Astrocyte (in vitro differentiated cells and primary cell): ENCODE data around the gene ARL15. TPM values are rescaled to one million over a fixed set of nuclear protein-coding genes. Genes with fewer than 3 reads are reported as not detected.

Source experiments
- DNase-seq: peaks from one replicate; pipeline ENCODE4 v3.0.0-alpha.2; 2010; ENCODE audit warnings: low read depth
- FAIRE-seq: peaks from 2 replicates; lab custom pipeline; 2011; peaks lifted over from hg19 to GRCh38; lab: Jason Lieb, UNC
- H2AFZ ChIP-seq: 2 replicates; pipeline ENCODE4 v1.6.0; 2012; ENCODE audit warnings: low read depth, low read length, inconsistent platforms
- H3K27ac ChIP-seq: 2 replicates; pipeline ENCODE4 v1.5.1; 2011; ENCODE audit warnings: low read depth, low read length, inconsistent platforms
- H3K27me3 ChIP-seq: 2 replicates; pipeline ENCODE4 v1.6.0; 2011; ENCODE audit warnings: low read length, inconsistent platforms; ENCODE audit not compliant: insufficient read depth
- H3K36me3 ChIP-seq: 2 replicates; pipeline ENCODE4 v1.5.1; 2011; ENCODE audit warnings: low read length, inconsistent platforms; ENCODE audit not compliant: insufficient read depth
- H3K4me1 ChIP-seq: 2 replicates; pipeline ENCODE4 v1.5.1; 2011; ENCODE audit warnings: low read length, inconsistent platforms; ENCODE audit not compliant: insufficient read depth
- H3K4me2 ChIP-seq: 2 replicates; pipeline ENCODE4 v1.6.0; 2012; ENCODE audit warnings: low read length, inconsistent platforms
- H3K4me3 ChIP-seq: 2 replicates; pipeline ENCODE4 v1.5.1; 2011; ENCODE audit warnings: low read depth, mild to moderate bottlenecking, low read length, inconsistent platforms; ENCODE audit not compliant: insufficient read depth
- H3K79me2 ChIP-seq: 2 replicates; pipeline ENCODE4 v1.6.0; 2012; ENCODE audit warnings: mild to moderate bottlenecking, low read length, inconsistent platforms; ENCODE audit not compliant: insufficient read depth
- H3K9ac ChIP-seq: 2 replicates; pipeline ENCODE4 v1.6.0; 2012; ENCODE audit warnings: mild to moderate bottlenecking, low read length, inconsistent platforms
- H3K9me3 ChIP-seq: 2 replicates; pipeline ENCODE4 v1.5.1; 2012; ENCODE audit warnings: low read depth, mild to moderate bottlenecking, low read length, inconsistent platforms; ENCODE audit not compliant: insufficient read depth
- H4K20me1 ChIP-seq: 2 replicates; pipeline ENCODE4 v1.6.0; 2012; ENCODE audit warnings: low read length, inconsistent platforms; ENCODE audit not compliant: insufficient read depth
- H3K27ac Mint-ChIP-seq: one replicate; pipeline ENCODE4 v1.8.0; 2021; ENCODE audit warnings: mild to moderate bottlenecking, mixed read lengths; ENCODE audit not compliant: unreplicated experiment
- H3K27me3 Mint-ChIP-seq: one replicate; pipeline ENCODE4 v1.8.0; 2021; ENCODE audit warnings: low read depth, mixed read lengths; ENCODE audit not compliant: unreplicated experiment
- H3K36me3 Mint-ChIP-seq: one replicate; pipeline ENCODE4 v1.8.0; 2021; ENCODE audit warnings: low read depth, mixed read lengths; ENCODE audit not compliant: unreplicated experiment
- H3K4me1 Mint-ChIP-seq: one replicate; pipeline ENCODE4 v1.8.0; 2021; ENCODE audit warnings: low read depth, mixed read lengths; ENCODE audit not compliant: unreplicated experiment
- H3K4me3 Mint-ChIP-seq: one replicate; pipeline ENCODE4 v1.8.0; 2021; ENCODE audit warnings: mild to moderate bottlenecking, moderate library complexity, mixed read lengths; ENCODE audit not compliant: unreplicated experiment
- H3K9me3 Mint-ChIP-seq: one replicate; pipeline ENCODE4 v1.8.0; 2021; ENCODE audit warnings: mild to moderate bottlenecking, mixed read lengths; ENCODE audit not compliant: unreplicated experiment
- EZH2 ChIP-seq: IDR thresholded peaks from 2 replicates; pipeline ENCODE4 v1.6.1; 2012; ENCODE audit warnings: mild to moderate bottlenecking, low read length, inconsistent platforms; ENCODE audit not compliant: insufficient read depth
- total RNA-seq: library from RNA; stranded (reverse); gene quantifications from 2 replicates; pipeline ENCODE4 v1.2.1, GENCODE V29; 2021
- TF ChIP-seq, protein P1 (sequence below): IDR thresholded peaks from 2 replicates; pipeline ENCODE4 v1.5.1; 2011; ENCODE audit warnings: low read depth, mild to moderate bottlenecking, inconsistent platforms, low read length, moderate library complexity; ENCODE audit not compliant: insufficient read depth

The ARL15 gene
- total RNA-seq, 1 donor from 2014 or later, result 29.1 TPM

DNA sequence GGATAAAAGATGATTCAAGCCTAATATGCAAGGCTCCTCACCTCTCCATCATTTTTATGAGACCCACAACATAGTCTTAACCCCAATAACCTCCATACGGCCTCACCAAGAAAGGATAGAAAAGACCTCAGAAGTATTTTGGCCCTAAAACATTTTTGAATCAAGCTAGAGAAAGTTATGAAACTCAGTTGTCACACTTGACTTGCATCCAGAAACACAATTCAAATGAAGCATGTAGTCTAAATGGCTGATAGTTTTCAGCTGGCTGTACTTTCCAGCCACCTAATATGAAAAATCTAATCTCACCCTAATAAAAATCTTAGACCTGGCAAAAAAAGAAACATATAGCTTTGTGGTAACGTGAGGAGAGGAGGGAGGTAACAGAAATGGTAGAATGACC is 116.1 kb downstream of the ARL15 start:
- TF ChIP-seq, protein P1, sequence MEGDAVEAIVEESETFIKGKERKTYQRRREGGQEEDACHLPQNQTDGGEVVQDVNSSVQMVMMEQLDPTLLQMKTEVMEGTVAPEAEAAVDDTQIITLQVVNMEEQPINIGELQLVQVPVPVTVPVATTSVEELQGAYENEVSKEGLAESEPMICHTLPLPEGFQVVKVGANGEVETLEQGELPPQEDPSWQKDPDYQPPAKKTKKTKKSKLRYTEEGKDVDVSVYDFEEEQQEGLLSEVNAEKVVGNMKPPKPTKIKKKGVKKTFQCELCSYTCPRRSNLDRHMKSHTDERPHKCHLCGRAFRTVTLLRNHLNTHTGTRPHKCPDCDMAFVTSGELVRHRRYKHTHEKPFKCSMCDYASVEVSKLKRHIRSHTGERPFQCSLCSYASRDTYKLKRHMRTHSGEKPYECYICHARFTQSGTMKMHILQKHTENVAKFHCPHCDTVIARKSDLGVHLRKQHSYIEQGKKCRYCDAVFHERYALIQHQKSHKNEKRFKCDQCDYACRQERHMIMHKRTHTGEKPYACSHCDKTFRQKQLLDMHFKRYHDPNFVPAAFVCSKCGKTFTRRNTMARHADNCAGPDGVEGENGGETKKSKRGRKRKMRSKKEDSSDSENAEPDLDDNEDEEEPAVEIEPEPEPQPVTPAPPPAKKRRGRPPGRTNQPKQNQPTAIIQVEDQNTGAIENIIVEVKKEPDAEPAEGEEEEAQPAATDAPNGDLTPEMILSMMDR, result no peak
- TF ChIP-seq EZH2, result no peak
- H3K4me1 Mint-ChIP-seq, result no peaks in the 10 kb centered on the region
- Histone ChIP-seq H4K20me1 (peaks cover 5% of the 10 kb centered on the region), H3K27me3 (no peaks in the 10 kb centered on the region), H2AFZ (no peak overlapping the region), H3K27ac (no peak overlapping the region), H3K4me1 (no peaks in the 10 kb centered on the region), H3K4me3 (no peak overlapping the region), H3K9ac (no peak overlapping the region), H3K79me2 (no peaks in the 10 kb centered on the region), H3K9me3 (no peaks in the 10 kb centered on the region), H3K36me3 (no peaks in the 10 kb centered on the region), H3K4me2 (no peak overlapping the region)
- peaks cover 2% of the 10 kb centered on the region for H3K9me3 Mint-ChIP-seq
- H3K27me3 Mint-ChIP-seq, result no peaks in the 10 kb centered on the region
- no peak overlapping the region for H3K4me3 Mint-ChIP-seq
- H3K36me3 Mint-ChIP-seq, result no peaks in the 10 kb centered on the region
- FAIRE-seq, result no peak
- DNase-seq, result no peak
- H3K27ac Mint-ChIP-seq, result no peak overlapping the region

DNA sequence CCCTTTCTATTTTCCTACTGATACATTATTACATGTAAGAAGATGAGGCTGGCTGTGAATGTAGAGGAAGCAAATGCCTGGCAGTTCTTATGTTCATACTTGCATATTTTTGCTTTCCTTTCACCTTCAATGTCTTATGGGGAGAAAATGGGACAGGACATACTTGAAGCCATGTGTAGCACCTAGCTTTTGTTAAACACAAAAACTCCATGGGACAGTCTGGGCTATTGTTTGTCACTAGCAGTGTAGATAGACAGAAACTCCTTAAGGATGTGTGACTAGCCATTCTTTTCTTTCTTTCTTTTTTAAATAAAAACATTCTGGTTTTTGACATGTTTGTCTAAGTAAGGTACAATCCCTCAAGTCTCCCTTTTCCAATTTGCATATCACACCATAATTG is 122.7 kb downstream of the ARL15 start:
- no peak overlapping the region for H3K4me3 Mint-ChIP-seq
- no peak overlapping the region for H2AFZ ChIP-seq
- H3K27me3 Mint-ChIP-seq, result no peaks in the 10 kb centered on the region
- H3K36me3 Mint-ChIP-seq, result no peaks in the 10 kb centered on the region
- H3K9ac ChIP-seq, result no peak overlapping the region
- H3K79me2 ChIP-seq, result no peaks in the 10 kb centered on the region
- DNase-seq, result no peak
- H3K27ac ChIP-seq, result no peak overlapping the region
- H3K4me2 ChIP-seq, result no peak overlapping the region
- H3K9me3 Mint-ChIP-seq, result no peaks in the 10 kb centered on the region
- H3K27ac Mint-ChIP-seq, result no peak overlapping the region
- H4K20me1 ChIP-seq, result peaks cover 11% of the 10 kb centered on the region
- peaks cover 5% of the 10 kb centered on the region for H3K4me1 Mint-ChIP-seq
- H3K36me3 ChIP-seq, result no peaks in the 10 kb centered on the region
- H3K27me3 ChIP-seq, result no peaks in the 10 kb centered on the region
- no peak for TF ChIP-seq EZH2
- TF ChIP-seq, protein P1, result no peak
- no peak overlapping the region for H3K4me3 ChIP-seq
- no peaks in the 10 kb centered on the region for H3K9me3 ChIP-seq
- H3K4me1 ChIP-seq, result no peaks in the 10 kb centered on the region
- no peak for FAIRE-seq

DNA sequence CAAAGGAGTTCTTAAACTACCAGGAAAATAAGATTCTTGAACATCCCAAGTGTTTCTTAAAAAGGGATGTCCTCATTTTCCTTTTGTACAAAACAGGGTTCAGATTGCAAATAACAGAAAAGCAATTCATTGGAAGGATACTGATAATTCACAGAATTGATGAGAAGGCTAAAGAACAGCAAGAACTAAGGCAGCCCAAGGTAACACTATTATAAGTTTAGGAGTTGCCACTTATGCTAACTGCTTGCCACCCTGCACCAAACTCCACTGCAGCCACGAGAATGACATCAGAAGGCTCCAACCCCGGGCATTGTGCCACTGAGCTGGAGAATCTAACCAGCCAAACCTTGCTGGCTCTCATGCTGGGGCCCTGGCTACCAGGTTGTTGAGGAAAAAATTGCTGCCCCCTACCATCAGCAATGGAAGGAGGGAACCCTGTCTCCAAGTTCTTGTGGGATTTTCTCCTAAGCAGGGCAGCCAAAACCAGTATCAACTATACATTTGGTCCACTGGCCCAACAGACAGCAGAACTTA is 123.4 kb downstream of the ARL15 start:
- Histone ChIP-seq H3K9me3 (no peaks in the 10 kb centered on the region), H3K36me3 (no peaks in the 10 kb centered on the region), H3K9ac (no peak overlapping the region), H2AFZ (no peak overlapping the region), H3K79me2 (no peaks in the 10 kb centered on the region), H3K4me2 (no peak overlapping the region), H4K20me1 (peaks cover 11% of the 10 kb centered on the region), H3K27me3 (no peaks in the 10 kb centered on the region), H3K4me1 (no peaks in the 10 kb centered on the region), H3K4me3 (no peak overlapping the region), H3K27ac (no peak overlapping the region)
- no peak for DNase-seq
- Mint-ChIP-seq H3K9me3 (no peaks in the 10 kb centered on the region), H3K27me3 (no peaks in the 10 kb centered on the region), H3K27ac (no peak overlapping the region), H3K36me3 (no peaks in the 10 kb centered on the region), H3K4me3 (no peak overlapping the region), H3K4me1 (peaks cover 5% of the 10 kb centered on the region)
- FAIRE-seq, result no peak
- TF ChIP-seq, protein P1, result no peak
- TF ChIP-seq EZH2, result no peak
